Muscle layer of colon (tissue), 2 donors: ENCODE measurements around the gene SLC22A23.

ENCODE experiments used
- H3K27ac ChIP-seq: one replicate; pipeline ENCODE4 v1.7.0; 2013; ENCODE audit warnings: low read depth, mild to moderate bottlenecking, low read length, moderate library complexity
- H3K27me3 ChIP-seq, 2 donors: one replicate each; pipeline ENCODE4 v1.7.0; 2013; ENCODE audit warnings: low read length in 2 of 2, mild to moderate bottlenecking in 2 of 2; ENCODE audit not compliant: insufficient read depth in 2 of 2, control insufficient read depth in 1 of 2
- H3K36me3 ChIP-seq: one replicate; pipeline ENCODE4 v1.7.0; 2013; ENCODE audit warnings: mild to moderate bottlenecking, low read length; ENCODE audit not compliant: insufficient read depth
- H3K4me1 ChIP-seq: one replicate; pipeline ENCODE4 v1.7.0; 2013; ENCODE audit warnings: mild to moderate bottlenecking, low read length; ENCODE audit not compliant: insufficient read depth
- H3K4me3 ChIP-seq, 2 donors: one replicate each; pipeline ENCODE4 v1.7.0; 2013; ENCODE audit warnings: low read length in 2 of 2, low read depth in 1 of 2, mild to moderate bottlenecking in 1 of 2, moderate library complexity in 1 of 2
- H3K9ac ChIP-seq: one replicate; pipeline ENCODE4 v1.7.0; 2013; ENCODE audit warnings: low read length
- H3K9me3 ChIP-seq: one replicate; pipeline ENCODE4 v1.7.0; 2013; ENCODE audit warnings: mild to moderate bottlenecking, low read length
- donor health status: abdominal sarcoma.
- donor health status: Adenocarcinoma of cecum.

Gene SLC22A23

DNA sequence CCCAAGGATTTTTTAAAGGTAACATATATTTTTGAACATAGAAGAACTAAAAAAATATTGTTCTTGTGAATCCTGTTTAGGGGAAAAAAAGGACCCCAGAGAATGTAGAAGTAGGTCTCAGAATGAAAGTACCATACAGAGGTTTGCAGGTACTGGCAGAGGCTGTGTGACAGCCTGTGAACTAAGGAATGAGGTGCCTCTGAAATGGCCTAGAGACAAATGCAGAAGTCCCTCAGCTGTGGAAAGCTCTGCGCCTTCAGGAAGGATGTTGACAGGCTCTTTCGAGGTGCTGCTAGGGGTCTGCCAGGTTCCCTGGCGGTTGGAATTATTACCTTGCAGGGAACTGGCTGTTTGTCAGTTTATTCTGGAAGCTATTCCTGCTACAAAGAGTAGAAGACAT, 220.8 kb downstream of the SLC22A23 start:
- Histone ChIP-seq H3K4me3 (no peak overlapping the region), H3K36me3 (no peaks in the 10 kb centered on the region), H3K9me3 (no peaks in the 10 kb centered on the region), H3K9ac (no peak overlapping the region), H3K27ac (no peak overlapping the region), H3K4me1 (peaks cover 13% of the 10 kb centered on the region), H3K27me3 (peaks cover 3 to 10% of the 10 kb centered on the region in 2 donors)

DNA sequence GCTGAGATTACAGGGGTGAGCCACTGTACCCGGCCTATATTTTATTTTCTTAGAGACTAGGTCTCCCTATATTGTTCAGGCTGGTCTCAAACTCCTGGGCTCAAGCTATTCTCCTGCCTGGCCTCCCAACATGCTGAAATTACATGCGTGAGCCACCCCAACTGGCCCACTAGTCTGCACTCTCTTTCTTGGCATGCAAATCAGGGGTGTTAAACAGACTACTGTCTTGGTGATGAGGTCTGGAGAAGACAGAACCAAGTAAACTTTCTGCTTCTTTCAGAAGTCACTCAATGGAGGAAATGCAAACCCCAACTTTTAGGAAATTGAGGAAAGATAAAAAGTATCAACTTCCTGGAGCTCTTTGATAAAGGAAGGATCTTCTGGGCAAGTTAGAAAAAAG, 221.4 kb downstream of the SLC22A23 start:
- Histone ChIP-seq H3K36me3 (no peaks in the 10 kb centered on the region), H3K9ac (no peak overlapping the region), H3K27ac (no peak overlapping the region), H3K9me3 (no peaks in the 10 kb centered on the region), H3K4me3 (no peak overlapping the region), H3K4me1 (peaks cover 14% of the 10 kb centered on the region), H3K27me3 (peaks cover 8 to 16% of the 10 kb centered on the region in 2 donors)

GRCh38 chr6:3233904-3234303, 222.9 kb downstream of the SLC22A23 start:
- H3K4me1 ChIP-seq = peaks cover 29% of the 10 kb centered on the region
- H3K9ac ChIP-seq = no peak overlapping the region
- H3K4me3 ChIP-seq = no peak overlapping the region
- H3K27me3 ChIP-seq = peaks cover 24 to 31% of the 10 kb centered on the region in 2 donors
- no peaks in the 10 kb centered on the region for H3K36me3 ChIP-seq
- H3K27ac ChIP-seq = no peak overlapping the region
- H3K9me3 ChIP-seq = no peaks in the 10 kb centered on the region

DNA sequence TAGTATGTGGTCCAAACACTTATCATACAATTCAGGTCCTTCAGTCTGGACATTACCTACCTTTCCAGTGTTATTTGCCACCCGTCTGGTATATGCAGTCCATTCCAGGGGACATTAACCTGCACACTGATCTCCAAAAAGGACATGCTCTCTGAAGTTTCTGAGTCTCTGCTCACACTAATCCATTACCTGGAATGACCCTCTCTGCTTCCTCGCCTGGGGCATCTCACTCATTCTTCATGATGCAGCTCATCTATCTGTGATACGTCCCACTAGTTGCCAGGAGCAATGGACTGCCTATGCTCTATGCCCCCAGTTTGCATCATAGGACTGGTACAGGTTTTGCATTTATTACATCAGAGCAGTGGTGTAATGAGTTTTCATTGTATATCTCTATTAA, 223.5 kb downstream of the SLC22A23 start:
- H3K4me3 ChIP-seq = no peak overlapping the region

DNA sequence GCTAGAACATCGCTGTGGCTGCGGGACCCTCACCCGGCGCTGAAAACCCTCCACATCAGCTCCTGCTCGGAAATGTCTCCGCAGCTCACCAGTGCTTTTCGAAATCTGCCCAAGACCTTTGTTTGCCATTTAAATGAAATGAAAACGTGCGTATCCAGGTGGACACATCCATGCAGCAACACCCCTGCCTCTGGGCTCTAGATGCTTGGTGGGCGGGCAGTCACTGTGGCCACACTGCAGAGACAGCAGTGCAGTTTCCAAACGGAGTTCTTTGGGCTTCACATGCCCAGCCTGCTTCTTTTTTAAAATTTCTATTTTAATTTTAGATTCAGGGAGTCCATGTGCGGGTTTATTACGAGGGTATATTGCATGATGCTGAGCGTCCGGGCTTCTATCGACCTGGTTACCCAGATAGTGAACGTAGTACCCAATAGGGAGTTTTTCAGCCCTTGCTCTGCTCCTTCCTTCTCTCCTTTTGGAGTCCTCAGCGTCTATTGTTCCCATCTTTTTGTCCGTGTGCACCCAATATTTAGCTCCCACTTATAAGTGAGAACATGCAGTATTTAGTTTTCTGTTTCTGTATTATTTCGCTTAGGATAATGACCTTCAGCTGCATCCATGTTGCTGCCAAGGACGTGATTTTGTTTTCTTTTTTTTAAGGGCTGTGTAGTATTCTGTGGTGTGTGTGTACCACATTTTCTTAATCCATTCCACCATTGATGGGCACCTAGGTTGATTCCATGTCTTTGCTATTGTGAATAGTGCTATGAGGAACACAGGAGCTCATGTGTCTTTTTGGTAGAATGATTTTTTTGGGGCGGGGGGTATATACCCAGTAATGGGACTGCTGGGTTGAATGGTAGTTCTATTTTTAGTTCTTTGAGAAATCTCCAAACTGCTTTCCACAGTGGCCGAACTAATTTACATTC, 224.6 kb downstream of the SLC22A23 start:
- H3K9me3 ChIP-seq = no peaks in the 10 kb centered on the region
- peak overlapping the region; percentile 70 for H3K9ac ChIP-seq
- no peaks in the 10 kb centered on the region for H3K36me3 ChIP-seq
- H3K4me1 ChIP-seq = peaks cover 42% of the 10 kb centered on the region
- H3K27me3 ChIP-seq = peaks cover 39% of the 10 kb centered on the region in 2 donors
- peak overlapping the region; percentile 75 for H3K4me3 ChIP-seq
- H3K27ac ChIP-seq = peak overlapping the region; percentile 83

More for the DNA sequence above, 223.5 kb downstream of the SLC22A23 start:
- Histone ChIP-seq H3K4me1 (peaks cover 32% of the 10 kb centered on the region), H3K9me3 (no peaks in the 10 kb centered on the region), H3K27me3 (peaks cover 29 to 35% of the 10 kb centered on the region in 2 donors), H3K36me3 (no peaks in the 10 kb centered on the region), H3K9ac (no peak overlapping the region), H3K27ac (no peak overlapping the region)

DNA sequence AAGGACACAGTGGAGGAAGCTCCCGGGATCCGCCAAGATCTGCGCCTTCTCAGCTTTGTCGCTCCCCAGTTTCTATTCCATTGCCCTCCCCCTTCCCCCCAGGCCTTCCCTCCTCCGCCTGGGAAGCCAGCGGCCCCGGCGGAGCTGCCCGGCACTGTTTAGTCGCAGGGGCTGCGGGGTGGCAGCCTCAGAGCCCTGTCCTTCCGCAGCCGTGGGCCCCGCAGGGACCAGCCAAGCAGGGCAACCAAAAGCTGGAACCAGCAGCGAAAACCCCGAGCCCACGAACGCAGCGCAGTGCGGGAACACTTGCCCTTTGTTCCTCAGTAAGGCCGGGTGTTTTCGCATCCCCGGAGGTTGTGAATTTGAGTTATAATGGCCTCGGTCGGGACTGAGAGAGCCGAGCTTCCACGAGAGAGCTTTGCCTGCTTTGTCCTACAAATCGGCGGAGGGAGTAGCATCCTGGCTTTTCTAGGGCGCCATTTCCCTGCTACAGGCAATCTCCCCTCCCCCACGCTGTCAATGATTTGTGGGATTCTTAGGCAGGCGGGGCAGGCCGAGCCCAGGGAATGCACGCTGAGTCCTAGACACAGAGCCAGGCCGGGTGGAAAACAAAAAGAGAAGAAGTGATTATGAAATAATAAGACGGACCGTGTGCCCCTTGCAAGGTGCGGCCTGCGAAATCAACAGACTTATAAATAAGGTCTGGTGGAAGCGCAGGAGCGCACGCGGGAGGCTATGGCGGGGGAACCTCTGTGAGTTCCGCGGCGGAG, 225.4 kb downstream of the SLC22A23 start:
- Histone ChIP-seq H3K9me3 (no peaks in the 10 kb centered on the region), H3K4me3 (peak overlapping the region; percentile 75), H3K36me3 (no peaks in the 10 kb centered on the region), H3K4me1 (peaks cover 48% of the 10 kb centered on the region), H3K9ac (peak overlapping the region; percentile 70), H3K27me3 (peaks cover 39 to 46% of the 10 kb centered on the region in 2 donors), H3K27ac (peak overlapping the region; percentile 83)

- no peaks in the 10 kb centered on the region for H3K9me3 ChIP-seq
- H3K4me1 ChIP-seq = peaks cover 48% of the 10 kb centered on the region
- H3K4me3 ChIP-seq = peak overlapping the region; percentile 75
- H3K36me3 ChIP-seq = no peaks in the 10 kb centered on the region
- H3K27ac ChIP-seq = peak overlapping the region; percentile 83
- peaks cover 39 to 46% of the 10 kb centered on the region in 2 donors for H3K27me3 ChIP-seq
- H3K9ac ChIP-seq = peak overlapping the region; percentile 70
Observed at GRCh38 chr6:3230900-3231246, 226.0 kb downstream of the SLC22A23 start.

GRCh38 chr6:3230256-3230882, 226.5 kb downstream of the SLC22A23 start:
- no peak overlapping the region for H3K4me3 ChIP-seq
- H3K27me3 ChIP-seq = peaks cover 39 to 46% of the 10 kb centered on the region in 2 donors
- no peak overlapping the region for H3K27ac ChIP-seq
- no peaks in the 10 kb centered on the region for H3K9me3 ChIP-seq
- no peaks in the 10 kb centered on the region for H3K36me3 ChIP-seq
- peaks cover 48% of the 10 kb centered on the region for H3K4me1 ChIP-seq
- no peak overlapping the region for H3K9ac ChIP-seq

DNA sequence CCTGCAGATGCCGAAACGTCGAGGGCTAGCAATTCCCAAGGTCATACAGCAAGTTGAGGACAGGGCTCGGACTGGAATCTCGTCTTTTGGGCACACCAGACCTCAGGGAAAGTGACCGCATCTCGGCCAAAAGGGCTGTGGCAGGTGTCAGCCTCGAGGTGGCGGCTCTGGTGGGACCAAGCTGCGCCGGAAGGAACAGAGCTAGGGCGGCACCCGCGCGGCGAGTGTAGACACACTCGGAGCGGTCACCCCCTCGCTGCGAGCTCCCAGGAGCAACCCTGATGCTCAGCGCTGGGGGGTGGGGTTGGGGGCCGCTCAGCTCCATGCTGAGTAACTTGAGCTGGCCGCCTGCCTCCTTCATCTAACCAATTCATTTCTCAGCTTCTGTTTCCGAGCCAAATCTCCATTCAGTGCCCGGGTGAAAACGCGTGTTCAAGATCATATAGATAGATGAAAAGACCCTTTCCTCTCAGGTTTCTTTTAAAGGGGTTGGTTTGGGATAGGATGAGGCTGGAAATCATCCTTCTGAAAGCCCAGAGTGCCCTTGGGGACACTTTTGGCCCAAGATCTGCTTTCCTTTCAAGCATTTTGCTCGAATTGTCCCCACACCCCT, 227.2 kb downstream of the SLC22A23 start:
- Histone ChIP-seq H3K4me3 (peak overlapping the region in 1 of 2 donors; percentile 38), H3K9me3 (no peaks in the 10 kb centered on the region), H3K27ac (no peak overlapping the region), H3K27me3 (peaks cover 39 to 46% of the 10 kb centered on the region in 2 donors), H3K4me1 (peaks cover 48% of the 10 kb centered on the region), H3K9ac (no peak overlapping the region), H3K36me3 (no peaks in the 10 kb centered on the region)

DNA sequence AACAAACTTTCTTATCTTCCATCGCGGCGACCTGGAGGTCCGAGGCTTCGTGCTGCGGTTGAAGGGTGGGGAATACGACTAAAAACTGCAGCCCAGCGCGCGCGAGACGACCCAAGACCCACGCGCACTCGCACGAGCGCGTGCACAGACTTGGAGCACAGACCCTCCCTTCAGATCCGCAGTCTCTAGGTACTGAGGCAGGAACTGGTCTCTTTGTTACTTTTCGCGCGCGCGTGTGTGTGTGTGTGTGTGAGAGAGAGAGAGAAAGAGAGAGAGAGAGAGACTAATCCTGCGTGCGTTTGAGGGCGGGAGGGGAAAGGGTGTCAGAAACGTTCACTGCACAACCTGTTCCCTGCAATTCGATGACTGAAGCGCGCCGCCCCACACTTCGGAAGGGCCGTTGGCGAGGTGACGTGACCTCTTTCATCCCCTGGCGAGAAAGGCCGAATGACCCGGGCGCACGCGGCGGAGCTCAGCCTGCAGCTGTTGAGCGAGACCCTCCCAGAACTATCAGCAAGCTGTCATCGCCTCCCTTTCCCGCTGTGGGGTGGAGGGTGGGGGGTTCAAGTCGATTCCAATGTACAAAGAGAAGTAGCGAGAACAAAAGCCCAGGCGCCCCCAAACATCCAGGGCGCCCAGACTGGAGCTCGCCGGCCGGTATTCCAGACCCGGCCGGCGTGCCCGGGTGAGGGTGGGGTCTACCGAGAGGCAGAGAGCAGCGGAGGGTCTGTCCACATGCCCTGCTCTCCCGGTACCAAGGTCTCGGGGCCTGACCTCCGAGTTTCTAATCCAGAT, 227.9 kb downstream of the SLC22A23 start:
- Histone ChIP-seq H3K4me3 (peak overlapping the region in 1 of 2 donors; percentile 38), H3K9ac (no peak overlapping the region), H3K9me3 (no peaks in the 10 kb centered on the region), H3K27me3 (peaks cover 39 to 46% of the 10 kb centered on the region in 2 donors), H3K4me1 (peaks cover 48% of the 10 kb centered on the region), H3K36me3 (no peaks in the 10 kb centered on the region), H3K27ac (peak overlapping the region; percentile 31)
